ENCODE results near the gene TTC38.
"Not testable (repeated sequence)": the region's sequence is repeated elsewhere in the genome, so short reads cannot be mapped to it uniquely, and the experiment has no call there.

Gene TTC38

GRCh38 chr22:46297151-46297812, 29.5 kb downstream of the TTC38 start:
- FAIRE-seq: no peak

GRCh38 chr22:46299101-46299500, 31.3 kb downstream of the TTC38 start:
- FAIRE-seq: no peak

- no peak for FAIRE-seq
Measured at GRCh38 chr22:46300491-46300890, 32.7 kb downstream of the TTC38 start.

GRCh38 chr22:46303347-46303965, 35.6 kb downstream of the TTC38 start:
- no peak for FAIRE-seq

DNA sequence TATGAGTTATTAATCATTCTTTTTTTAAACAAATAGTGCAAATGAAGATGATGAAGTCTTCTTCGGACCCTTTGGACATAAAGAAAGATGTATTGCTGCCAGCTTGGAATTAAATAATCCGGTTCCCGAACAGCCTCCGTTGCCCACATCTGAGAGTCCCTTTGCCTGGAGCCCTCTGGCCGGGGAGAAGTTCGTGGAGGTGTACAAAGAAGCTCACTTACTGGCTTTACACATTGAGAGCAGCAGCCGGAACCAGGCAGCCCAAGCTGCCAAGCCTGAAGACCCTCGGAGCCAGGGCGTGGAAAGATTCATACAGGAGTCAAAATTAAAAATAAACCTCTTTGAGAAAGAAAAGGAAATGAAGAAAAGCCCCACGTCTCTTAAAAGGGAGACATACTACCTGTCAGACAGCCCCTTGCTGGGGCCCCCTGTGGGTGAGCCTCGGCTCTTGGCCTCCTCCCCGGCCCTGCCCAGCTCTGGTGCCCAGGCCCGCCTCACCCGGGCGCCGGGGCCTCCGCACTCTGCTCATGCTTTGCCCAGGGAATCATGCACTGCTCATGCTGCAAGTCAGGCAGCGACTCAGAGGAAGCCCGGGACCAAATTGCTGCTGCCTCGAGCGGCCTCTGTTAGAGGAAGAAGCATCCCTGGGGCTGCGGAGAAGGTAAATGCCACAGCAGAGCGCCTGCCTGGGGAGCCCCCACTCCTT, 40.6 kb downstream of the TTC38 start:
- FAIRE-seq: no peak

DNA sequence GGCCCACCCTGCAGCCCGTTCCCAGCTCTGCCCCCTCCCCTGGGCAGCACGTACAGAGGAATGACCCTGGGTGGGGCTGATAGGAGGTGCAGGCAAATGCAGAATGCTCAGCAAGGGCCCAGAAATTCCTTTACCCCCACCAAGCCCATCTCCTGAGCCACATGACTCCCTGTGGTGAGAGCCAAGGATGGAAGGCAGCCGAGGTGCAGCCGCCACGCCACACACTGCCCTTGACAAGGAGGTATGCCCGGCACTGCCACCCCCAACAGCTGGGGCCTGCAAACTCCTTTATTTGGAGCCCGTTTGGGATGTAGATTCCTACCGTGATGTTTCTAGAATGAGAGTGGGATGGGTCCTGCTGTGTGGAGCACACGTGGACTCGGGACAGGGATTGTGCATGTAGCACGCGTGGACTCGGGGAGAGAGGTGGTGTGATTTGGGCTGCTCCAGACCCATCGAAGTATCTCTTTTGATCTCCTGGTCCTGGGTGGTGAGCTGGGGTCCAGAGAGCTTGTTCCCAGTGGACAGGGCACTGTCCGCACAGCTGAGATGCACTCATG, 41.8 kb downstream of the TTC38 start:
- FAIRE-seq: no peak

DNA sequence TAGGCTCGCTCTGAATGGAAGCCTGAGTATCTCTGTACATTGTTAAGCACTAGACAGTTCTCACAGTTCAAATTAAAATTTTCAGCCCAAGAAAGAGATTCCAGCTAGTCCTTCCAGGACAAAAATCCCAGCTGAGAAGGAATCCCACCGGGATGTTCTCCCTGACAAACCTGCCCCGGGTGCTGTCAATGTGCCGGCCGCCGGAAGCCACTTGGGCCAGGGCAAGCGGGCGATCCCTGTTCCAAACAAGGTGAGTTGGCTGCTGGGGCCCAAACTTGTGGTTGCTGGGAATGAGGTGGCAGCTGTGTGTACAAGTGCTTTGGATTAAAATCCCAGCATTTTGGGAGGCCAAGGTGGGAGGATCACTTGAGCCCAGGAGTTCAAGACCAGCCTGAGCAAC, 44.2 kb downstream of the TTC38 start:
- no peak for FAIRE-seq

GRCh38 chr22:46312848-46313247, 45.0 kb downstream of the TTC38 start:
- FAIRE-seq: not testable (repeated sequence)

GRCh38 chr22:46315976-46316375, 48.2 kb downstream of the TTC38 start:
- FAIRE-seq: no peak

DNA sequence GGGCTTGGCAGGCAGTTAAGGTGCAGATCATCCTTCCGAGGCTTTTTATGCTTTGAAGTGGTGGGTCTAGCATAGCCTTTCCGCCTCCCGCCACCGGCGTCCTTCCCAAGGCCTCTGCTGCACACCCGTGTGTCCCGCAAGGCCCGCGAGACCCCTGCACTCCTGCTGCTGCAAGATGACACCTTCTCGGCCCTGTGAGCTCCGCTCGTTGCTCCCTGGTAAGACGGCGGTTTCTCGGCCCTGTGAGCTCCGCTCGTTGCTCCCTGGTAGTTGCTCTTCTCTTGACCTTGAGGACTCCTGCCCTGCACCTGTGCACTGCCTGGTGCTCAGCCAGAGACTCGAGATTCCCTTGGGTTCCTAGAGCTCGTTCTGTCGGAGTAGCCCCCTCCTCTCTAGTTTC, 49.8 kb downstream of the TTC38 start:
- no peak for FAIRE-seq

GRCh38 chr22:46318576-46318975, 50.8 kb downstream of the TTC38 start:
- no peak for FAIRE-seq

DNA sequence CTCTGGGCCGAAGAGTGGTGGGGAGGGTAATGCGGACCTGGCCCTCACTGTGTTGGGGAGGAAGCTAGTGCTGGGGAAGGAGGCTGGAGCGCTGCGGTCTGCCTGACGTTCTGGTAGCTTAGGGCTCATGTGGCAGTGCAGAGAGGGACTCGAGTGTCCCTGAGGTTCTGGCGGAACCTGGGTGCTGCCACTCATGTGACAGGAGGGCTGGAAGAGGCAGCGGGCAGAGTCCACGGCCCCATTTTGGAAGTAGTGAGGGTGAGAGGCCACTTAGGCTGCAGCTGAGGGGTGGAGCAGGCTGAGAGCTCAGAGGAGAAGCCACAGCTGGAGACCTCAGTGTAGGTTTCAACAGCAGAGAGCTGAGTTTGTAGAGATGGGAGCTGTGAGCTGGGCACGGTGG, 51.5 kb downstream of the TTC38 start:
- no peak for FAIRE-seq

DNA sequence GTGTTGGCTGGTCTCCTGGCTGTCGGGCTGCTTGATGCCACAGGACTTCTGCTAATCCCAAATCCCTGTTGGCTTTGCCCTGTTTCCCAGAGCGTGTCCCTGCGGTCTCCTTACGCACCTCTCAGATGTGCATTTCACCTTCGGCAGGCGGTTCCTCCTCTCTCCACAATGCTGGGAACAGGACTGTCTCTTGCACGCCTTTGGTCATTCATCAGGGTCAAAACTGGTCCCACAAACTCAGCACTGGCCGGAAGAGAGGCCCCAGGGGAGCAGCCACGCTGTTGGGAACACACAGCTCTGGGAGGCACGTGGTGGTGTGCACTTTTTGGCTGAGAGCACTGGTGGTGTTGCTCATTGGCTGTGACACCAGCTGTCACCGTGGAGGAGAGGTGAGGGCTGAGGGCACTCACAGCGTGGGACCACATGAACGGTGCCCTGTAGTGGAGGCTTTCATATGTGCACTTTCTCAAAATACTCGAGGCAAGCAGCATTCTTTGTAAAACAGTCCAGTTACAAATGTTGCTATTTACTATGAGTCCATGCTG, 52.4 kb downstream of the TTC38 start:
- no peak for FAIRE-seq

GRCh38 chr22:46320716-46321386, 53.0 kb downstream of the TTC38 start:
- FAIRE-seq: no peak

GRCh38 chr22:46322711-46323110, 54.9 kb downstream of the TTC38 start:
- no peak for FAIRE-seq

DNA sequence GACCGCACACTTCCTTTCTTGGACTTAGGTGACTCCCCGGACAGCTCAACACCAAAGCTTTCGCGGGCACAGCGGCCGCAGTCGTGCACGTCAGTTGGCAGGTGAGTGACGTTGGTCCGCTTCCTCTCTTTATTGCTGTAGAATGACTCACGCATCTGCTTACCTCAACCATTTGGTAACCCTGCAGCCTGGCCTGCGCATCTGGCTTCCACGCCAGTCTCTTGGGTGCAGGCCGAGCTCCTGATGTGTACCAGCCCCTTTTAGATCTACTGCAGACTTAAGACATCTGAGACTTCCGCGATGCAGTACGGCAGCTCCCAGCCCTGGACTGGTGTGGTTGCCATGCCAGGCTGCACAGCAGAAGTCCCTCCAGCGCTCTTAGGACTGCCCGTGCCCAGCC, 55.4 kb downstream of the TTC38 start:
- FAIRE-seq: no peak

GRCh38 chr22:46326066-46326680, 58.4 kb downstream of the TTC38 start:
- no peak for FAIRE-seq

GRCh38 chr22:46327691-46328465, 60.1 kb downstream of the TTC38 start:
- FAIRE-seq: no peak

- no peak for FAIRE-seq
Measured at GRCh38 chr22:46328797-46329196, 61.0 kb downstream of the TTC38 start.

DNA sequence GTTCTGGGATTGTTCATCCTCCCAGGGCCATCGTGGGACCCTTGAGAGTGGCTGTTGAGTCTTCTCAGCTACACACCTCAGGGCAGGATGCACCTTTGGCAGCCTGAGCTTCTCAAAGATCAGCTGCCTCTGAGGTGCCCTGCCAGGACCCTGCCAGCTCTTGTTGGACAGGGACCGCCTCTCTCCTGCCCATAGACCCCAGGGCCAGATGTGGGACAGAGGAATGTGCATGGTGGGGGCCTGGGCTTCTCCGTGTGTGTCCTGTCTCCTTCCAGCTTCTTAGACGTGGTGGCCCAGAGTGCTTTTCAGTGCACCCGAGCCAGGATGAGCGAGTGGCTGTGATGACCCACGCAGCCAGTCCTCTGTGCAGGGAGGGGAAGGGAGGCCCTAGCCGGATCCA, 61.8 kb downstream of the TTC38 start:
- no peak for FAIRE-seq

- FAIRE-seq: no peak
Measured at GRCh38 chr22:46330426-46330825, 62.6 kb downstream of the TTC38 start.

- FAIRE-seq: no peak
Measured at GRCh38 chr22:46331496-46331895, 63.7 kb downstream of the TTC38 start.

Measured in TTC549 (cell line).